A549 treated with RU486 at 1 μM for 4 hours (cell line): ENCODE measurements around the gene VAT1. TPM values are rescaled to one million over a fixed set of nuclear protein-coding genes. Genes with fewer than 3 reads are reported as not detected.

Experiments used
- total RNA-seq: library from RNA; stranded (reverse); fragments of 200-300 nt; extraction: Qiagen RNA extraction; gene quantifications from 5 replicates; pipeline ENCODE4 v1.2.3, GENCODE V29; 2022; ENCODE audit warnings: low read depth

VAT1 gene
- total RNA-seq = 208 to 241 TPM (median 225 TPM) in 5 replicates

GRCh38 chr17:43021741-43022512 lies at the start of gene VAT1:
VAT1 (minus strand) TSS chr17:43022385; CDS start chr17:43022322, 63 bp downstream.

GRCh38 chr17:43024407-43025289 lies 2.5 kb upstream of the VAT1 start, which contains the start of gene RND2:
RND2 (plus strand) TSS chr17:43025231; CDS start chr17:43025348, 117 bp downstream.

GRCh38 chr17:43006639-43007551 lies 15.3 kb downstream of the VAT1 start, which contains the start of gene IFI35:
IFI35 (plus strand) TSS chr17:43006784; CDS start chr17:43006948, 164 bp downstream.

GRCh38 chr17:42997984-42998938 lies 23.9 kb downstream of the VAT1 start, which contains the start of gene RPL27:
RPL27 (plus strand) TSS chr17:42998419; CDS start chr17:42998751, 332 bp downstream.

GRCh38 chr17:42980274-42980765 lies 41.9 kb downstream of the VAT1 start, which contains the start of gene RUNDC1:
RUNDC1 (plus strand) TSS chr17:42980565; CDS start chr17:42980577, 12 bp downstream.

GRCh38 chr17:42979511-42980273 lies 42.5 kb downstream of the VAT1 start, which contains the start of gene PTGES3L:
PTGES3L (minus strand) TSS chr17:42980080; CDS start chr17:42980053, 27 bp downstream.

Other genes with a start within 250 kb of the VAT1 start
- gene VPS25, start 248.9 kb downstream of the VAT1 start, total RNA-seq = 124 to 132 TPM (median 125 TPM) in 5 replicates
- 0.85 to 1.7 TPM (median 1.4 TPM) in 5 replicates for gene WNK4, start 241.8 kb downstream of the VAT1 start, total RNA-seq
- gene COA3, start 223.7 kb downstream of the VAT1 start, total RNA-seq = 117 to 153 TPM (median 137 TPM) in 5 replicates
- not detected in 5 replicates for gene CNTD1, start 223.5 kb downstream of the VAT1 start, total RNA-seq
- 78.7 to 105 TPM (median 81.3 TPM) in 5 replicates for gene BECN1, start 198.1 kb downstream of the VAT1 start, total RNA-seq
- gene PSME3, start 189.0 kb downstream of the VAT1 start, total RNA-seq = 233 to 282 TPM (median 239 TPM) in 5 replicates
- gene AOC2, start 177.8 kb downstream of the VAT1 start, total RNA-seq = 1.4 to 2.0 TPM (median 1.9 TPM) in 5 replicates
- gene AOC3, start 171.2 kb downstream of the VAT1 start, total RNA-seq = 0.82 to 1.6 TPM (median 1.1 TPM) in 5 replicates
- not detected in 5 replicates for gene G6PC1, start 121.6 kb downstream of the VAT1 start, total RNA-seq
- gene AARSD1, start 57.9 kb downstream of the VAT1 start, total RNA-seq = 50.2 to 57.9 TPM (median 52.4 TPM) in 5 replicates
- 0.70 to 1.6 TPM (median 1.1 TPM) in 5 replicates for gene PTGES3L, start 42.3 kb downstream of the VAT1 start, total RNA-seq
- gene RUNDC1, start 41.8 kb downstream of the VAT1 start, total RNA-seq = 19.2 to 22.8 TPM (median 21.6 TPM) in 5 replicates
- gene RPL27, start 24.0 kb downstream of the VAT1 start, total RNA-seq = 2,797 to 3,699 TPM (median 3,171 TPM) in 5 replicates
- gene IFI35, start 15.6 kb downstream of the VAT1 start, total RNA-seq = 15.7 to 21.2 TPM (median 17.9 TPM) in 5 replicates
- 0.08 to 0.18 TPM (median 0.13 TPM) in 5 replicates for gene RND2, start 2.8 kb upstream of the VAT1 start, total RNA-seq
- gene BRCA1, start 103.0 kb upstream of the VAT1 start, total RNA-seq = 23.2 to 29.0 TPM (median 26.8 TPM) in 5 replicates
- gene NBR1, start 148.8 kb upstream of the VAT1 start, total RNA-seq = 33.5 to 45.9 TPM (median 41.3 TPM) in 5 replicates
- gene TMEM106A, start 189.5 kb upstream of the VAT1 start, total RNA-seq = 0.49 to 2.3 TPM (median 1.2 TPM) in 5 replicates
- not detected in 5 replicates for gene CCDC200, start 206.2 kb upstream of the VAT1 start, total RNA-seq
- gene RNU2-1, start 211.6 kb upstream of the VAT1 start, total RNA-seq = not detected in 5 replicates